A549 (cell line): ENCODE results near the gene DNPEP. TPM values are rescaled to one million over a fixed set of nuclear protein-coding genes. Genes with fewer than 3 reads are reported as not detected.

ENCODE experiments used
- ATAC-seq, 2 experiments: fragments of 200-7000 bp in 1 of 2; fragments of >200 bp in 1 of 2; cut with Nextera tagmentation in 1 of 2; cut with Tn5 transposase in 1 of 2; 3 replicates each; pipeline versions ENCODE4 v1.8.0 to v1.9.1; 2018 to 2020; ENCODE audit warnings: mild to moderate bottlenecking in 1 of 2, moderate library complexity in 1 of 2
- CTCF ChIA-PET: fragments of 300-600 bp; sonication (Branson Sonifier 250); formaldehyde crosslinking; extraction: SDS; loops from one replicate; lab custom pipeline; 2021; ENCODE audit warnings: antibody characterized with exemption, inconsistent platforms; lab: Yijun Ruan, JAX
- POLR2A ChIA-PET: fragments of 350-600 bp; formaldehyde crosslinking; extraction: SDS; loops from one replicate; lab custom pipeline; 2021; ENCODE audit warnings: antibody characterized with exemption, inconsistent platforms; lab: Yijun Ruan, JAX
- DNase-seq, 2 experiments: peaks; one replicate each; pipeline versions ENCODE4 v3.0.0 to v3.0.0-alpha.2; 2011 to 2016; ENCODE audit warnings: low read depth in 1 of 2, low spot score in 1 of 2
- FAIRE-seq: peaks from 2 replicates; lab custom pipeline; 2011; peaks lifted over from hg19 to GRCh38; lab: Jason Lieb, UNC
- H3K27ac ChIP-seq, 2 experiments: fragments of >200 bp; sonication (Bioruptor Twin); formaldehyde crosslinking; 3 replicates each; pipeline ENCODE4 v1.5.1; 2016 to 2017
- H3K4me1 ChIP-seq: fragments of >200 bp; sonication (Bioruptor Twin); formaldehyde crosslinking; 3 replicates; pipeline ENCODE4 v1.6.1; 2016
- H3K4me2 ChIP-seq: fragments of >200 bp; sonication (Bioruptor Twin); formaldehyde crosslinking; 3 replicates; pipeline ENCODE4 v1.6.1; 2016
- H3K4me3 ChIP-seq: fragments of >200 bp; sonication (Bioruptor Twin); formaldehyde crosslinking; 3 replicates; pipeline ENCODE4 v1.5.1; 2016
- H3K9me3 ChIP-seq: fragments of >200 bp; sonication (Bioruptor Twin); formaldehyde crosslinking; 3 replicates; pipeline ENCODE4 v1.6.1; 2016
- BHLHE40 ChIP-seq: IDR thresholded peaks from 2 replicates; pipeline ENCODE4 v1.6.1; 2012; ENCODE audit warnings: low read depth, low read length, inconsistent platforms
- CBX2 ChIP-seq: fragments of 200-600 bp; sonication (generic); IDR thresholded peaks from 2 replicates; pipeline ENCODE4 v1.6.1; 2016; ENCODE audit warnings: low read depth, mild to moderate bottlenecking, borderline replicate concordance
- CEBPB ChIP-seq, 2 experiments: fragments of >200 bp in 1 of 2; sonication (Bioruptor Twin) in 1 of 2; formaldehyde crosslinking in 1 of 2; IDR thresholded peaks; 2 replicates each; pipeline ENCODE4 v1.6.1; 2012 to 2016
- CHD2 ChIP-seq: fragments of 150-350 bp; IDR thresholded peaks from 2 replicates; pipeline ENCODE4 v1.6.1; 2014; ENCODE audit warnings: low read length; ENCODE audit not compliant: partially characterized antibody
- EHMT2 ChIP-seq: fragments of 200-600 bp; sonication (generic); IDR thresholded peaks from 2 replicates; pipeline ENCODE4 v1.6.1; 2016; ENCODE audit warnings: antibody characterized with exemption, low read depth, mild to moderate bottlenecking, moderate library complexity
- EP300 ChIP-seq, 2 experiments: fragments of >200 bp; sonication (Bioruptor Twin); formaldehyde crosslinking; IDR thresholded peaks; 2 replicates in 1 of 2; 3 replicates in 1 of 2; pipeline ENCODE4 v1.6.1; 2016 to 2017
- ESRRA ChIP-seq: fragments of 150-350 bp; IDR thresholded peaks from 2 replicates; pipeline ENCODE4 v1.6.1; 2014; ENCODE audit warnings: mild to moderate bottlenecking, low read length, borderline replicate concordance
- FOSL2 ChIP-seq, 2 experiments: fragments of 450-650 bp in 1 of 2; fragments of >200 bp in 1 of 2; sonication (Bioruptor Twin) in 1 of 2; formaldehyde crosslinking; IDR thresholded peaks; 2 replicates each; pipeline versions ENCODE4 v1.5.0 to v1.6.1; 2016 to 2020; ENCODE audit warnings: mild to moderate bottlenecking in 1 of 2, moderate library complexity in 1 of 2
- GATA3 ChIP-seq: IDR thresholded peaks from 2 replicates; pipeline ENCODE4 v1.6.1; 2012; ENCODE audit warnings: borderline replicate concordance
- HEYL ChIP-seq: fragments of 250-450 bp; sonication (Bioruptor Pico); IDR thresholded peaks from 2 replicates; pipeline ENCODE4 v1.8.0; 2021; ENCODE audit warnings: mild to moderate bottlenecking, moderate library complexity
- HOXA7 ChIP-seq: fragments of 250-450 bp; sonication (Bioruptor Pico); IDR thresholded peaks from 2 replicates; pipeline ENCODE4 v1.5.0; 2020; ENCODE audit warnings: mild to moderate bottlenecking, moderate library complexity
- HOXB5 ChIP-seq: fragments of 250-450 bp; sonication (Bioruptor Pico); IDR thresholded peaks from 2 replicates; pipeline ENCODE4 v1.5.0; 2020; ENCODE audit warnings: mild to moderate bottlenecking, moderate library complexity
- JUN ChIP-seq, 2 experiments: fragments of >200 bp; sonication (Bioruptor Twin); formaldehyde crosslinking; IDR thresholded peaks; 2 replicates in 1 of 2; 3 replicates in 1 of 2; pipeline ENCODE4 v1.6.1; 2016 to 2017
- JUNB ChIP-seq: fragments of >200 bp; sonication (Bioruptor Twin); formaldehyde crosslinking; IDR thresholded peaks from 2 replicates; pipeline ENCODE4 v1.6.1; 2016
- KDM5A ChIP-seq: fragments of 200-600 bp; sonication (generic); IDR thresholded peaks from 2 replicates; pipeline ENCODE4 v1.6.1; 2016; ENCODE audit warnings: antibody characterized with exemption, mild to moderate bottlenecking
- MAFK ChIP-seq: fragments of 450-650 bp; IDR thresholded peaks from 2 replicates; pipeline ENCODE4 v1.6.1; 2014; ENCODE audit not compliant: partially characterized antibody
- NPAS2 ChIP-seq: fragments of 250-450 bp; sonication (Bioruptor Pico); IDR thresholded peaks from 2 replicates; pipeline ENCODE4 v1.8.0; 2022; ENCODE audit warnings: mild to moderate bottlenecking, moderate library complexity, borderline replicate concordance
- NR3C1 ChIP-seq: fragments of >200 bp; sonication (Bioruptor Twin); formaldehyde crosslinking; IDR thresholded peaks from 3 replicates; pipeline ENCODE4 v1.6.1; 2017
- RAD21 ChIP-seq, 2 experiments: fragments of >200 bp in 1 of 2; sonication (Bioruptor Twin) in 1 of 2; formaldehyde crosslinking in 1 of 2; IDR thresholded peaks in 1 of 2; conservative IDR thresholded peaks in 1 of 2; 2 replicates in 1 of 2; 3 replicates in 1 of 2; pipeline ENCODE4 v1.6.1; 2012 to 2018; ENCODE audit warnings: inconsistent platforms in 1 of 2
- RARB ChIP-seq: fragments of 250-450 bp; sonication (Bioruptor Pico); IDR thresholded peaks from 2 replicates; pipeline ENCODE4 v1.8.0; 2021; ENCODE audit warnings: mild to moderate bottlenecking, moderate library complexity
- RCOR1 ChIP-seq: fragments of 150-350 bp; IDR thresholded peaks from 2 replicates; pipeline ENCODE4 v1.6.1; 2014; ENCODE audit warnings: antibody characterized with exemption, low read length, low read depth
- SMC3 ChIP-seq: fragments of >200 bp; sonication (Bioruptor Twin); formaldehyde crosslinking; IDR thresholded peaks from 3 replicates; pipeline ENCODE4 v1.6.1; 2018; ENCODE audit warnings: inconsistent platforms
- TFCP2L1 ChIP-seq: fragments of 250-450 bp; sonication (Bioruptor Pico); IDR thresholded peaks from 2 replicates; pipeline ENCODE4 v1.5.0; 2021; ENCODE audit warnings: mild to moderate bottlenecking
- TP53 ChIP-seq: fragments of 250-450 bp; sonication (Bioruptor Pico); IDR thresholded peaks from 2 replicates; pipeline ENCODE4 v1.5.0; 2021; ENCODE audit warnings: mild to moderate bottlenecking, moderate library complexity
- ZC3H11A ChIP-seq: fragments of 450-650 bp; IDR thresholded peaks from 2 replicates; pipeline ENCODE4 v1.6.1; 2014; ENCODE audit warnings: antibody characterized with exemption, mild to moderate bottlenecking
- ZNF302 ChIP-seq: fragments of 250-450 bp; sonication (Bioruptor Pico); IDR thresholded peaks from 2 replicates; pipeline ENCODE4 v1.9.0; 2021; ENCODE audit warnings: inconsistent platforms, mild to moderate bottlenecking, moderate library complexity
- WGBS: methylation state at CpG from one replicate; pipeline ENCODE4 v1.1.6; 2017; ENCODE audit errors: missing lambda C conversion rate; 5-methylcytosine and 5-hydroxymethylcytosine counted together
- polyA plus RNA-seq, 4 experiments: library from polyadenylated mRNA; depleted of rRNA in 3 of 4; stranded (reverse); fragments of >200 nt; fragmentation: RNase III in 1 of 4; extraction: RNeasy Plus Mini Kit Qiagen cat#74134 plus additional on column Dnase treatment in 1 of 4; gene quantifications; 2 replicates in 3 of 4; 3 replicates in 1 of 4; pipeline ENCODE4 v1.2.3, GENCODE V29; 2011 to 2017
- TF ChIP-seq, protein P1 (sequence below): fragments of >200 bp; sonication (Bioruptor Twin); formaldehyde crosslinking; IDR thresholded peaks from 3 replicates; pipeline ENCODE4 v1.6.1; 2016
- TF ChIP-seq, protein P2 (sequence below): fragments of 250-450 bp; sonication (Bioruptor Pico); IDR thresholded peaks from 2 replicates; pipeline ENCODE4 v1.5.0; 2020; ENCODE audit warnings: low read depth, mild to moderate bottlenecking, moderate library complexity
- TF ChIP-seq, protein P3 (sequence below): IDR thresholded peaks from 2 replicates; pipeline ENCODE4 v1.6.1; 2012
- TF ChIP-seq, protein P4 (sequence below): IDR thresholded peaks from 2 replicates; pipeline ENCODE4 v1.6.1; 2012; ENCODE audit warnings: low read depth, borderline replicate concordance
- TF ChIP-seq, protein P5 (sequence below): fragments of 250-450 bp; sonication (Bioruptor Pico); IDR thresholded peaks from 2 replicates; pipeline ENCODE4 v1.5.0; 2021; ENCODE audit warnings: mild to moderate bottlenecking, moderate library complexity, borderline replicate concordance

The DNPEP gene
- polyA plus RNA-seq, 2 of the 4 experiments (the other 2 are of a cell fraction) = 29.0 to 40.9 TPM

DNA sequence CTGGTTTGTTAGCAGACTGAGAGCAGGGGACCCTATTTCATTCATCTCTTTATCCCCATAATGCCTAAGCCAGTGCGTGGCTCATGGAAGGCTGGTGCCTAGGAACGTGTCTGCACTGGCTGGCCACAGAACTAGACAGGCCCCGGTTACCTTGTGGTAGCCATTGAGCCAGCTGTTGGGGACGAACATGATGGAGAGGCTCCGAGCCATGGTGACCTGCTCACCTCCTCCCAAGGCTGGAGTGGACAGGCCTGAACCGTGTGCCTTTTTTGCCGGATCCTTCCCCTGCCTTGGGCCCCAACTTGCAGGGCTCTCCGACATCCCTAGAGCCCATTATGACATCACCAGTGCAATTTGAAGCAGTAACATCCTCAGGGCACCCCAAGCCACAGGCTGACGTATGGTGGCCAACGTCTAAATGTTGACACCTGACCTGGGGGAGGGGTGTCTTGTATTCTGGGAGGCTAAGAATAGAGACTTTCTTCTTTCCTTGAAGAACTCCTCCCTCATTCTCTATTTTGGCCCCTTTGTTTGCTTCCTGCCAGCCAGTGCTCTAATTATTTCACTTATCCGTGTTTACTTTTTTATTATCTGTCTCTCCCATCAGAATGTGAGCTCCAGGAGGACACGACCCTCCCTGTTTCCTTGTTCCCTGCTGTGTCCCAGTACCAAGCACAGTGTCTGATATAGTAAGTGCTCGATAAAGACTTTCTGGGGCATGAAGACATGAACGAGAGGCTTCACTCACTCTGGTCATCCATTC, 12.2 kb upstream of the DNPEP start:
- POLR2A ChIA-PET = no interaction called here
- H3K4me2 ChIP-seq = peak overlapping the region; percentile 72

DNA sequence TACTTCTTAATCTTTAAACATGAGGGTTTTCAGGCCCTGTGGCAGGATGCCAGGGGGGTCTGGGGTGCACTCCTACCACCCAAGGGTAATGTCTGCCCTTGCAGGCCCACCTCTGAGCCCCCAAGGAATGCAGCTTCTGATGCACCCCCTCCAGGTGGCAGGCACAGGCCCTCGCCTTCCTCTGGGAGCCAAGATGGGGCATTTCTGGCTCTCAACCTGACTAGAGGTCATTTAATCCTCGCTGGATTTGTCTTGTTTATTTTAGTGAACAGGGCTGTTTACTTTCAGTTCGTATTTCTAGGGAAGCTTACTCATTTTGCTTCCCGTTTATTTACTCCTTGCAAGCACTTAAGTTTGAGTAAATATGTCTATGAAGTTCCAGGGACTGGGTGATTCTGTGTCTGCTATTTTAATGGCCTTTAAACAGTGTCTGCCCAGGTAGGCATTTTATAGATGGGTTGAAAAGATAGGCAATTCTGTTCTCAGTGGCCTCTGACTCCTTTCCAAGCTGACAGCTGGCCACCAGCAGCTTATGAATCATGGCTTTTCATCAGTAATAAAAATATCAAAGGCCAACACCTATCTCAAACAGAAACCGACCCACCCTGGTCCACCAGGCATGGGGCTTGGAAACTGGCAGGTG, 11.1 kb upstream of the DNPEP start:
- H3K9me3 ChIP-seq = no peaks in the 10 kb centered on the region
- POLR2A ChIA-PET = interaction anchor here (0.6 to 1.2 kb wide), 3 partner anchors 8 to 235 kb away, joined by 3 to 7 read pairs (median 3); partner anchors contain the start of gene DNPEP
- CTCF ChIA-PET = interaction anchor here (0.7 to 12.2 kb wide), 9 partner anchors 10 to 130 kb away, joined by 3 to 362 read pairs (median 3); a partner anchor contains a TSS
- no peak overlapping the region for H3K4me3 ChIP-seq
- DNase-seq = peak in 1 of 2 experiments; percentile 82
- 0 out of 6 replicates have a peak overlapping the region, but pooled peaks of 1 of the 2 experiments have one; percentile 7 for H3K27ac ChIP-seq
- 7% methylated on average over 5 of the region's 5 CpGs for WGBS
- FAIRE-seq = no peak
- peak; percentile 62 to 84 for ATAC-seq
- H3K4me2 ChIP-seq = peak overlapping the region; percentile 72
- H3K4me1 ChIP-seq = peaks cover 31% of the 10 kb centered on the region
- TF ChIP-seq RARB (CRISPR knock-in tag) = 0 out of 2 replicates have a peak, but pooled peaks have one; percentile 56
- TF ChIP-seq EHMT2 = no peak
- TF ChIP-seq, protein P1, sequence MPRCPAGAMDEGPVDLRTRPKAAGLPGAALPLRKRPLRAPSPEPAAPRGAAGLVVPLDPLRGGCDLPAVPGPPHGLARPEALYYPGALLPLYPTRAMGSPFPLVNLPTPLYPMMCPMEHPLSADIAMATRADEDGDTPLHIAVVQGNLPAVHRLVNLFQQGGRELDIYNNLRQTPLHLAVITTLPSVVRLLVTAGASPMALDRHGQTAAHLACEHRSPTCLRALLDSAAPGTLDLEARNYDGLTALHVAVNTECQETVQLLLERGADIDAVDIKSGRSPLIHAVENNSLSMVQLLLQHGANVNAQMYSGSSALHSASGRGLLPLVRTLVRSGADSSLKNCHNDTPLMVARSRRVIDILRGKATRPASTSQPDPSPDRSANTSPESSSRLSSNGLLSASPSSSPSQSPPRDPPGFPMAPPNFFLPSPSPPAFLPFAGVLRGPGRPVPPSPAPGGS = 0 out of 3 replicates have a peak, but pooled peaks have one; percentile 46
- TF ChIP-seq FOSL2 (IDR thresholded peaks at IDR 0.05) = peak; percentile 58
- peak; percentile 92 for TF ChIP-seq FOSL2 (CRISPR knock-in tag; IDR thresholded peaks at IDR 0.05)
- TF ChIP-seq KDM5A = no peak
- TF ChIP-seq EP300 (IDR thresholded peaks at IDR 0.05) = no peak; a peak in 1 of 5 replicates
- TF ChIP-seq MAFK = peak; percentile 19
- TF ChIP-seq, protein P2, sequence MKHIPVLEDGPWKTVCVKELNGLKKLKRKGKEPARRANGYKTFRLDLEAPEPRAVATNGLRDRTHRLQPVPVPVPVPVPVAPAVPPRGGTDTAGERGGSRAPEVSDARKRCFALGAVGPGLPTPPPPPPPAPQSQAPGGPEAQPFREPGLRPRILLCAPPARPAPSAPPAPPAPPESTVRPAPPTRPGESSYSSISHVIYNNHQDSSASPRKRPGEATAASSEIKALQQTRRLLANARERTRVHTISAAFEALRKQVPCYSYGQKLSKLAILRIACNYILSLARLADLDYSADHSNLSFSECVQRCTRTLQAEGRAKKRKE (CRISPR knock-in tag) = no peak
- TF ChIP-seq NR3C1 = no peak
- TF ChIP-seq SMC3 = no peak
- TF ChIP-seq, protein P3, sequence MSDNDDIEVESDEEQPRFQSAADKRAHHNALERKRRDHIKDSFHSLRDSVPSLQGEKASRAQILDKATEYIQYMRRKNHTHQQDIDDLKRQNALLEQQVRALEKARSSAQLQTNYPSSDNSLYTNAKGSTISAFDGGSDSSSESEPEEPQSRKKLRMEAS = peak; percentile 64
- TF ChIP-seq NPAS2 = no peak
- TF ChIP-seq HEYL (CRISPR knock-in tag) = no peak
- TF ChIP-seq ESRRA = no peak
- peak; percentile 61 to 66; a peak in 4 of 5 replicates for TF ChIP-seq JUN (IDR thresholded peaks at IDR 0.05)
- TF ChIP-seq RAD21 (conservative IDR thresholded peaks at IDR 0.05 in 1 of 2, IDR thresholded peaks at IDR 0.05 in 1 of 2) = no peak
- TF ChIP-seq BHLHE40 = no peak
- no peak for TF ChIP-seq CBX2
- no peak for TF ChIP-seq TP53 (CRISPR knock-in tag)

More for the DNA sequence above, 12.2 kb upstream of the DNPEP start:
- DNase-seq = no peak
- Histone ChIP-seq H3K9me3 (no peaks in the 10 kb centered on the region), H3K4me1 (peaks cover 31% of the 10 kb centered on the region), H3K4me3 (no peak overlapping the region), H3K27ac (no peak overlapping the region)
- CTCF ChIA-PET = interaction anchor here (0.5 to 12.2 kb wide), 7 partner anchors 9 to 638 kb away, joined by 3 to 362 read pairs (median 5); partner anchors contain the start of gene DNPEP
- TF ChIP-seq, protein P4, sequence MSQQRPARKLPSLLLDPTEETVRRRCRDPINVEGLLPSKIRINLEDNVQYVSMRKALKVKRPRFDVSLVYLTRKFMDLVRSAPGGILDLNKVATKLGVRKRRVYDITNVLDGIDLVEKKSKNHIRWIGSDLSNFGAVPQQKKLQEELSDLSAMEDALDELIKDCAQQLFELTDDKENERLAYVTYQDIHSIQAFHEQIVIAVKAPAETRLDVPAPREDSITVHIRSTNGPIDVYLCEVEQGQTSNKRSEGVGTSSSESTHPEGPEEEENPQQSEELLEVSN = no peak
- TF ChIP-seq, protein P3 = no peak
- TF ChIP-seq CHD2 = no peak
- TF ChIP-seq, protein P5, sequence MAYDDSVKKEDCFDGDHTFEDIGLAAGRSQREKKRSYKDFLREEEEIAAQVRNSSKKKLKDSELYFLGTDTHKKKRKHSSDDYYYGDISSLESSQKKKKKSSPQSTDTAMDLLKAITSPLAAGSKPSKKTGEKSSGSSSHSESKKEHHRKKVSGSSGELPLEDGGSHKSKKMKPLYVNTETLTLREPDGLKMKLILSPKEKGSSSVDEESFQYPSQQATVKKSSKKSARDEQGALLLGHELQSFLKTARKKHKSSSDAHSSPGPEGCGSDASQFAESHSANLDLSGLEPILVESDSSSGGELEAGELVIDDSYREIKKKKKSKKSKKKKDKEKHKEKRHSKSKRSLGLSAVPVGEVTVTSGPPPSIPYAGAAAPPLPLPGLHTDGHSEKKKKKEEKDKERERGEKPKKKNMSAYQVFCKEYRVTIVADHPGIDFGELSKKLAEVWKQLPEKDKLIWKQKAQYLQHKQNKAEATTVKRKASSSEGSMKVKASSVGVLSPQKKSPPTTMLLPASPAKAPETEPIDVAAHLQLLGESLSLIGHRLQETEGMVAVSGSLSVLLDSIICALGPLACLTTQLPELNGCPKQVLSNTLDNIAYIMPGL (CRISPR knock-in tag) = no peak
- no peak for TF ChIP-seq CEBPB (IDR thresholded peaks at IDR 0.05)
- no peak for TF ChIP-seq FOSL2 (IDR thresholded peaks at IDR 0.05)
- TF ChIP-seq FOSL2 (CRISPR knock-in tag; IDR thresholded peaks at IDR 0.05) = no peak
- no peak for TF ChIP-seq HOXB5 (CRISPR knock-in tag)
- TF ChIP-seq ZC3H11A = no peak
- TF ChIP-seq ZNF302 = no peak
- no peak for TF ChIP-seq GATA3
- TF ChIP-seq KDM5A = no peak
- no peak for TF ChIP-seq ESRRA
- no peak for TF ChIP-seq TFCP2L1
- TF ChIP-seq, protein P2 (CRISPR knock-in tag) = no peak
- TF ChIP-seq HOXA7 = no peak
- TF ChIP-seq JUNB = no peak
- no peak for TF ChIP-seq RCOR1
- WGBS = 68% methylated on average over 14 of the region's 14 CpGs
- FAIRE-seq = no peak
- no peak; a peak in 1 of 6 replicates for ATAC-seq
